Suprapubic skin (tissue), 3 donors: ENCODE data around the gene AQP12A.

Source experiments
- POLR2A ChIP-seq, 2 donors: fragments of 450-650 bp; IDR thresholded peaks; one replicate each; pipeline ENCODE4 v1.6.1; 2017; ENCODE audit warnings: antibody characterized with exemption in 2 of 2, mild to moderate bottlenecking in 2 of 2, moderate library complexity in 2 of 2
- TF ChIP-seq, protein P1 (sequence below), 2 donors: fragments of 200-600 bp in 1 of 2; fragments of 450-650 bp in 1 of 2; sonication (generic) in 1 of 2; IDR thresholded peaks; one replicate each; pipeline ENCODE4 v1.5.1; 2016 to 2019; ENCODE audit warnings: antibody characterized with exemption in 2 of 2, mild to moderate bottlenecking in 1 of 2, moderate library complexity in 1 of 2

DNA sequence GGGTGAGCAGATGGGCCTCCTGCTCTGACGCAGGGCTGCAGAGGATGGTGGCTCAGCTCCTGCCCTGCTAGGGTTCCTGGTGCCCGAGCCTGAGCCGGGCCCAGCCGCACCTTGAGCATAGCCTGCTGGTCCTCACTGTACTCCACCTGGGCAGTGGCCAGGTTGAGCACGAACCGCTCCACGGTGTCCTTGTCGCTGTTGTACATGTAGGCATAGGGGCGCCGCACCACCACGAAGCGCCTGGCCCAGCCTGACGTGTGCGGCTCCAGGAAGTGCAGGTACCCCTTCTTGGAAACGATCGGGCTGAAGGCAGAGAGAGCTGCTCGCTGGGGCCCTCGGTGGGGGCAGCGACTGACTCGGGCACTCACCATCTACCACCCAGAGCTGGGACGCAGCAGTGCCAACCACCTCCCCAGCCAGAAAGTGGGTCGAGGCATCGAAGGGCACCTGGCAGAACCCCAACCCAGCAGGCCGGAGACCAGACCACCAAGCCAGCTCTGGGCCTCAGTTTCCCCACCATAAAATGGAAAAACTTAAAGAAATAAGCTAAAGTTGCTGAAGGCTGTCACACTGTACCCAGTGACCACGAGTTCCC lies 27.3 kb downstream of the AQP12A start:
- TF ChIP-seq POLR2A (IDR thresholded peaks at IDR 0.05) = no peak
- TF ChIP-seq, protein P1, sequence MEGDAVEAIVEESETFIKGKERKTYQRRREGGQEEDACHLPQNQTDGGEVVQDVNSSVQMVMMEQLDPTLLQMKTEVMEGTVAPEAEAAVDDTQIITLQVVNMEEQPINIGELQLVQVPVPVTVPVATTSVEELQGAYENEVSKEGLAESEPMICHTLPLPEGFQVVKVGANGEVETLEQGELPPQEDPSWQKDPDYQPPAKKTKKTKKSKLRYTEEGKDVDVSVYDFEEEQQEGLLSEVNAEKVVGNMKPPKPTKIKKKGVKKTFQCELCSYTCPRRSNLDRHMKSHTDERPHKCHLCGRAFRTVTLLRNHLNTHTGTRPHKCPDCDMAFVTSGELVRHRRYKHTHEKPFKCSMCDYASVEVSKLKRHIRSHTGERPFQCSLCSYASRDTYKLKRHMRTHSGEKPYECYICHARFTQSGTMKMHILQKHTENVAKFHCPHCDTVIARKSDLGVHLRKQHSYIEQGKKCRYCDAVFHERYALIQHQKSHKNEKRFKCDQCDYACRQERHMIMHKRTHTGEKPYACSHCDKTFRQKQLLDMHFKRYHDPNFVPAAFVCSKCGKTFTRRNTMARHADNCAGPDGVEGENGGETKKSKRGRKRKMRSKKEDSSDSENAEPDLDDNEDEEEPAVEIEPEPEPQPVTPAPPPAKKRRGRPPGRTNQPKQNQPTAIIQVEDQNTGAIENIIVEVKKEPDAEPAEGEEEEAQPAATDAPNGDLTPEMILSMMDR (IDR thresholded peaks at IDR 0.05) = no peak
